K562 (cell line): ENCODE results near the gene TUBD1. TPM values are rescaled to one million over a fixed set of nuclear protein-coding genes. Genes with fewer than 3 reads are reported as not detected.

ENCODE experiments used
- CXXC5 ChIP-seq: fragments of 250-450 bp; sonication (Bioruptor Pico); IDR thresholded peaks from 2 replicates; pipeline ENCODE4 v1.8.0; 2022; ENCODE audit warnings: inconsistent platforms, mild to moderate bottlenecking, moderate library complexity
- LARP7 ChIP-seq: fragments of 450-650 bp; IDR thresholded peaks from 2 replicates; pipeline ENCODE4 v1.6.1; 2016
- MCM2 ChIP-seq: fragments of 450-650 bp; IDR thresholded peaks from 2 replicates; pipeline ENCODE4 v1.6.1; 2017; ENCODE audit warnings: low read depth, mild to moderate bottlenecking
- TAL1 ChIP-seq: fragments of 450-650 bp; IDR thresholded peaks from 2 replicates; pipeline ENCODE4 v1.6.1; 2016; ENCODE audit warnings: mild to moderate bottlenecking
- ZNF696 ChIP-seq: fragments of 250-450 bp; sonication (Bioruptor Pico); conservative IDR thresholded peaks from 2 replicates; pipeline ENCODE4 v1.4.0; 2020; ENCODE audit warnings: mild to moderate bottlenecking, moderate library complexity
- polyA plus RNA-seq, 8 experiments: library from polyadenylated mRNA; depleted of rRNA in 4 of 8; stranded (reverse) in 5 of 8; unstranded in 3 of 8; fragments of >200 nt; fragmentation: Nextera tagmentation in 2 of 8; fragmentation: Illumina TruSeq in 1 of 8; extraction: Ambion mirVana in 2 of 8; extraction: Trizol in 1 of 8; gene quantifications; 2 replicates each; pipeline versions ENCODE4 v1.2.1 to v1.2.3, GENCODE V29; 2011 to 2014; ENCODE audit warnings: inconsistent platforms in 1 of 8, missing spikeins in 1 of 8
- total RNA-seq, 7 experiments: library from RNA; depleted of rRNA in 6 of 7; stranded (reverse); fragments of >200 nt in 6 of 7; fragmentation: Illumina TruSeq in 2 of 7; extraction: Trizol in 2 of 7; gene quantifications; 2 replicates each; pipeline versions ENCODE4 v1.2.1 to v1.2.3, GENCODE V29; 2011 to 2021; ENCODE audit warnings: low replicate concordance in 1 of 7
- TF ChIP-seq, protein P1 (sequence below), 2 experiments: fragments of 450-650 bp; IDR thresholded peaks; 2 replicates each; pipeline ENCODE4 v1.6.1; 2016; ENCODE audit warnings: mild to moderate bottlenecking in 2 of 2, borderline replicate concordance in 1 of 2, low read depth in 1 of 2, moderate library complexity in 1 of 2
- TF ChIP-seq, protein P2 (sequence below): fragments of 250-450 bp; sonication (Bioruptor Pico); IDR thresholded peaks from 2 replicates; pipeline ENCODE4 v1.4.0; 2020
- TF ChIP-seq, protein P3 (sequence below): fragments of 250-450 bp; sonication (Bioruptor Pico); IDR thresholded peaks from 2 replicates; pipeline ENCODE4 v1.8.0; 2022; ENCODE audit warnings: inconsistent platforms, mild to moderate bottlenecking, moderate library complexity, borderline replicate concordance
- TF ChIP-seq, protein P4 (sequence below): fragments of 450-650 bp; IDR thresholded peaks from 2 replicates; pipeline ENCODE4 v1.6.1; 2016; ENCODE audit warnings: borderline replicate concordance

TUBD1 gene
- total and polyA plus RNA-seq, 9 of the 15 experiments (the other 6 are each of a cell fraction or from before 2014, with no cell fraction given): 10.8 to 35.3 (median 17.9) TPM

DNA sequence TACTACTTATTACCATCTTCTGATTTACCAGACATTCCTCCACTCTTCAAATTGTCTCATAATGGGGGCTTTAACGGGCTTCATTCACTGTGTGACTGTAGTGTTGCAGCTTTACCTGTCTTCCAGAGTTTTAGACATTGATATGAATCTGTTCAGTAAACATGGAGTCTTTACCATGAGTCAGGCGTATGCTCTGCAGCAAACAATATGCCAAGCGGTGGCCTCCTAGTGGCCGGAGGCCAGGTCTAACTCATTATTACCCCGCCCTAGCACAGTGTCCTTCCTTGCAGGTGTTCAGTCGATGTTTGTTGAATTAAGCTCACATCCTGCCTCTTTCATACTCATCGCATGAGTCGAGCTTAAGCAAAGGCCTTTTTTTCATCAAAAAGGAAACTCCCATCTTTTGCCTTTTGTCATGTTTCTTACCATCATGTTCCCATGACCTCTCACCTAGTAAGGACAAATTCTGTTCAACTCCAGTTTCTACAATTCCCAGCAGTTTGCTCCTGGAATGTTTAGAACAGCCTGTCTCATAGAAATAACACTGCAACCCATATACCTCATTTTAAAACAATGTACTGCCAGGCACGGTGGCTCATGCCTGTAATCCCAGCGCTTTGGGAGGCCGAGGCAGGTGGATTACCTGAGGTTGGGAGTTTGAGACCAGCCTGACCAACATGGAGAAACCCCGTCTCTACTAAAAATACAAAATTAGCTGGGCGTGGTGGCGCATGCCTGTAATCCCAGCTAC is 39.4 kb downstream of the TUBD1 start (continued):
- TF ChIP-seq, protein P1, sequence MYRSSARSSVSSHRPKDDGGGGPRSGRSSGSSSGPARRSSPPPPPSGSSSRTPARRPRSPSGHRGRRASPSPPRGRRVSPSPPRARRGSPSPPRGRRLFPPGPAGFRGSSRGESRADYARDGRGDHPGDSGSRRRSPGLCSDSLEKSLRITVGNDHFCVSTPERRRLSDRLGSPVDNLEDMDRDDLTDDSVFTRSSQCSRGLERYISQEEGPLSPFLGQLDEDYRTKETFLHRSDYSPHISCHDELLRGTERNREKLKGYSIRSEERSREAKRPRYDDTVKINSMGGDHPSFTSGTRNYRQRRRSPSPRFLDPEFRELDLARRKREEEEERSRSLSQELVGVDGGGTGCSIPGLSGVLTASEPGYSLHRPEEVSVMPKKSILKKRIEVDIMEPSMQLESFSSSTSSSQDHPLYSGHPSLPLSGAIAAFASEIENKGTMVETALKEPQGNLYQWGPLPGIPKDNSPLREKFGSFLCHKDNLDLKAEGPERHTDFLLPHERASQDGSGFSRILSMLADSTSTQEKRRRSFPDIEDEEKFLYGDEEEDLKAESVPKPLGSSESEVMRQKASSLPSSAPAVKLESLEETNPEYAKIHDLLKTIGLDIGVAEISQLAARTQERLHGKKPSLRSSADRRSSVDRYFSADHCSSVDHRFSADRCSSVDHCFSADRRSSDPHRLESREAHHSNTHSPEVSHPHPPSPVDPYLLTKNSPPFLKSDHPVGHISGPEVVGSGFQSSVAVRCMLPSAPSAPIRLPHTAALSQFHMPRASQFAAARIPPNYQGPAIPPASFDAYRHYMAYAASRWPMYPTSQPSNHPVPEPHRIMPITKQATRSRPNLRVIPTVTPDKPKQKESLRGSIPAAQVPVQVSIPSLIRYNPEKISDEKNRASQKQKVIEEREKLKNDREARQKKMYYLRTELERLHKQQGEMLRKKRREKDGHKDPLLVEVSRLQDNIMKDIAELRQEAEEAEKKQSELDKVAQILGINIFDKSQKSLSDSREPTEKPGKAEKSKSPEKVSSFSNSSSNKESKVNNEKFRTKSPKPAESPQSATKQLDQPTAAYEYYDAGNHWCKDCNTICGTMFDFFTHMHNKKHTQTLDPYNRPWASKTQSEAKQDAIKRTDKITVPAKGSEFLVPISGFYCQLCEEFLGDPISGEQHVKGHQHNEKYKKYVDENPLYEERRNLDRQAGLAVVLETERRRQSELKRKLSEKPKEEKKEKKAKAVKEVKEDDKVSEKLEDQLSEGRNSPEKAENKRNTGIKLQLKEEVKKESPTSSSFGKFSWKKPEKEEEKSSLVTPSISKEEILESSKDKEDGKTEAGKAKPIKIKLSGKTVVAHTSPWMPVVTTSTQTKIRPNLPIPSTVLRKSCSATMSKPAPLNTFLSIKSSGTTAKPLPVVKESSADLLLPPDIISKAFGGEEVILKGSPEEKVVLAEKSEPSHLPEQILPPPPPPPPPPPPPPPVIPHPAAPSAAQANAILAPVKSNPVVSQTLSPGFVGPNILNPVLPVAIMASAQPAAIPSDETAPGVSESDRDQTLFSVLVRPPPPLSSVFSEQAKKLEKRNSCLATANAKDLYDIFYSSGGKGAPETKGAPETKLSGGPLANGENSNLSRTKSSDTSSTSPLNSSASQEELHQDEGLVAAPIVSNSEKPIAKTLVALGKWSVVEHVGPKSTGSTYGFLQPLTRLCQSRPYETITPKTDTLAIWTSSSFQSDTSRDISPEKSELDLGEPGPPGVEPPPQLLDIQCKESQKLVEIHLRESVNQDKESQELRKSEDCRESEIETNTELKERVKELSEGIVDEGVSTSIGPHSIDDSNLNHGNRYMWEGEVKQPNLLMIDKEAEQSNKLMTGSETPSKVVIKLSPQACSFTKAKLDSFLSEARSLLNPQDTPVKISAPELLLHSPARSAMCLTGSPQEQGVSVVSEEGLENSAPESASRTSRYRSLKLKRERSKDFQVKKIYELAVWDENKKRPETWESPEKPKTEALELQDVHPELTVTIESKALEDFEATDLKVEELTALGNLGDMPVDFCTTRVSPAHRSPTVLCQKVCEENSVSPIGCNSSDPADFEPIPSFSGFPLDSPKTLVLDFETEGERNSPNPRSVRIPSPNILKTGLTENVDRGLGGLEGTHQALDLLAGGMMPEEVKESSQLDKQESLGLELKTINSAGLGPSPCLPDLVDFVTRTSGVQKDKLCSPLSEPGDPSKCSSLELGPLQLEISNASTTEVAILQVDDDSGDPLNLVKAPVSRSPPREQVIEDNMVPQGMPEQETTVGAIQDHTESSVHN (IDR thresholded peaks at IDR 0.05; ENCODE audit: borderline replicate concordance in 1 of 2, low read depth in 1 of 2): no peak
- TF ChIP-seq CXXC5: no peak
- no peak for TF ChIP-seq LARP7
- TF ChIP-seq MCM2: no peak
- TF ChIP-seq ZNF696: no peak
- TF ChIP-seq, protein P2, sequence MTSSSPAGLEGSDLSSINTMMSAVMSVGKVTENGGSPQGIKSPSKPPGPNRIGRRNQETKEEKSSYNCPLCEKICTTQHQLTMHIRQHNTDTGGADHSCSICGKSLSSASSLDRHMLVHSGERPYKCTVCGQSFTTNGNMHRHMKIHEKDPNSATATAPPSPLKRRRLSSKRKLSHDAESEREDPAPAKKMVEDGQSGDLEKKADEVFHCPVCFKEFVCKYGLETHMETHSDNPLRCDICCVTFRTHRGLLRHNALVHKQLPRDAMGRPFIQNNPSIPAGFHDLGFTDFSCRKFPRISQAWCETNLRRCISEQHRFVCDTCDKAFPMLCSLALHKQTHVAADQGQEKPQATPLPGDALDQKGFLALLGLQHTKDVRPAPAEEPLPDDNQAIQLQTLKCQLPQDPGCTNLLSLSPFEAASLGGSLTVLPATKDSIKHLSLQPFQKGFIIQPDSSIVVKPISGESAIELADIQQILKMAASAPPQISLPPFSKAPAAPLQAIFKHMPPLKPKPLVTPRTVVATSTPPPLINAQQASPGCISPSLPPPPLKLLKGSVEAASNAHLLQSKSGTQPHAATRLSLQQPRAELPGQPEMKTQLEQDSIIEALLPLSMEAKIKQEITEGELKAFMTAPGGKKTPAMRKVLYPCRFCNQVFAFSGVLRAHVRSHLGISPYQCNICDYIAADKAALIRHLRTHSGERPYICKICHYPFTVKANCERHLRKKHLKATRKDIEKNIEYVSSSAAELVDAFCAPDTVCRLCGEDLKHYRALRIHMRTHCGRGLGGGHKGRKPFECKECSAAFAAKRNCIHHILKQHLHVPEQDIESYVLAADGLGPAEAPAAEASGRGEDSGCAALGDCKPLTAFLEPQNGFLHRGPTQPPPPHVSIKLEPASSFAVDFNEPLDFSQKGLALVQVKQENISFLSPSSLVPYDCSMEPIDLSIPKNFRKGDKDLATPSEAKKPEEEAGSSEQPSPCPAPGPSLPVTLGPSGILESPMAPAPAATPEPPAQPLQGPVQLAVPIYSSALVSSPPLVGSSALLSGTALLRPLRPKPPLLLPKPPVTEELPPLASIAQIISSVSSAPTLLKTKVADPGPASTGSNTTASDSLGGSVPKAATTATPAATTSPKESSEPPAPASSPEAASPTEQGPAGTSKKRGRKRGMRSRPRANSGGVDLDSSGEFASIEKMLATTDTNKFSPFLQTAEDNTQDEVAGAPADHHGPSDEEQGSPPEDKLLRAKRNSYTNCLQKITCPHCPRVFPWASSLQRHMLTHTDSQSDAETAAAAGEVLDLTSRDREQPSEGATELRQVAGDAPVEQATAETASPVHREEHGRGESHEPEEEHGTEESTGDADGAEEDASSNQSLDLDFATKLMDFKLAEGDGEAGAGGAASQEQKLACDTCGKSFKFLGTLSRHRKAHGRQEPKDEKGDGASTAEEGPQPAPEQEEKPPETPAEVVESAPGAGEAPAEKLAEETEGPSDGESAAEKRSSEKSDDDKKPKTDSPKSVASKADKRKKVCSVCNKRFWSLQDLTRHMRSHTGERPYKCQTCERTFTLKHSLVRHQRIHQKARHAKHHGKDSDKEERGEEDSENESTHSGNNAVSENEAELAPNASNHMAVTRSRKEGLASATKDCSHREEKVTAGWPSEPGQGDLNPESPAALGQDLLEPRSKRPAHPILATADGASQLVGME: no peak
- TF ChIP-seq, protein P3, sequence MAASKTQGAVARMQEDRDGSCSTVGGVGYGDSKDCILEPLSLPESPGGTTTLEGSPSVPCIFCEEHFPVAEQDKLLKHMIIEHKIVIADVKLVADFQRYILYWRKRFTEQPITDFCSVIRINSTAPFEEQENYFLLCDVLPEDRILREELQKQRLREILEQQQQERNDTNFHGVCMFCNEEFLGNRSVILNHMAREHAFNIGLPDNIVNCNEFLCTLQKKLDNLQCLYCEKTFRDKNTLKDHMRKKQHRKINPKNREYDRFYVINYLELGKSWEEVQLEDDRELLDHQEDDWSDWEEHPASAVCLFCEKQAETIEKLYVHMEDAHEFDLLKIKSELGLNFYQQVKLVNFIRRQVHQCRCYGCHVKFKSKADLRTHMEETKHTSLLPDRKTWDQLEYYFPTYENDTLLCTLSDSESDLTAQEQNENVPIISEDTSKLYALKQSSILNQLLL (CRISPR knock-in tag): no peak
- TF ChIP-seq, protein P4, sequence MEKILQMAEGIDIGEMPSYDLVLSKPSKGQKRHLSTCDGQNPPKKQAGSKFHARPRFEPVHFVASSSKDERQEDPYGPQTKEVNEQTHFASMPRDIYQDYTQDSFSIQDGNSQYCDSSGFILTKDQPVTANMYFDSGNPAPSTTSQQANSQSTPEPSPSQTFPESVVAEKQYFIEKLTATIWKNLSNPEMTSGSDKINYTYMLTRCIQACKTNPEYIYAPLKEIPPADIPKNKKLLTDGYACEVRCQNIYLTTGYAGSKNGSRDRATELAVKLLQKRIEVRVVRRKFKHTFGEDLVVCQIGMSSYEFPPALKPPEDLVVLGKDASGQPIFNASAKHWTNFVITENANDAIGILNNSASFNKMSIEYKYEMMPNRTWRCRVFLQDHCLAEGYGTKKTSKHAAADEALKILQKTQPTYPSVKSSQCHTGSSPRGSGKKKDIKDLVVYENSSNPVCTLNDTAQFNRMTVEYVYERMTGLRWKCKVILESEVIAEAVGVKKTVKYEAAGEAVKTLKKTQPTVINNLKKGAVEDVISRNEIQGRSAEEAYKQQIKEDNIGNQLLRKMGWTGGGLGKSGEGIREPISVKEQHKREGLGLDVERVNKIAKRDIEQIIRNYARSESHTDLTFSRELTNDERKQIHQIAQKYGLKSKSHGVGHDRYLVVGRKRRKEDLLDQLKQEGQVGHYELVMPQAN: no peak
- TF ChIP-seq TAL1: no peak
